GM11168 (cell line): ENCODE measurements around the gene LRP4.
"Not testable (repeated sequence)": the region's sequence is repeated elsewhere in the genome, so short reads cannot be mapped to it uniquely, and the experiment has no call there.

ENCODE experiments used
- in situ Hi-C: fragments of 300-500 bp; cut with MboI; formaldehyde crosslinking; loops from one replicate; pipeline ENCODE4 v1.12.0; 2022; ENCODE audit warnings: low sequenced_read_pairs; ENCODE audit not compliant: unreplicated experiment

Gene LRP4, protein sequence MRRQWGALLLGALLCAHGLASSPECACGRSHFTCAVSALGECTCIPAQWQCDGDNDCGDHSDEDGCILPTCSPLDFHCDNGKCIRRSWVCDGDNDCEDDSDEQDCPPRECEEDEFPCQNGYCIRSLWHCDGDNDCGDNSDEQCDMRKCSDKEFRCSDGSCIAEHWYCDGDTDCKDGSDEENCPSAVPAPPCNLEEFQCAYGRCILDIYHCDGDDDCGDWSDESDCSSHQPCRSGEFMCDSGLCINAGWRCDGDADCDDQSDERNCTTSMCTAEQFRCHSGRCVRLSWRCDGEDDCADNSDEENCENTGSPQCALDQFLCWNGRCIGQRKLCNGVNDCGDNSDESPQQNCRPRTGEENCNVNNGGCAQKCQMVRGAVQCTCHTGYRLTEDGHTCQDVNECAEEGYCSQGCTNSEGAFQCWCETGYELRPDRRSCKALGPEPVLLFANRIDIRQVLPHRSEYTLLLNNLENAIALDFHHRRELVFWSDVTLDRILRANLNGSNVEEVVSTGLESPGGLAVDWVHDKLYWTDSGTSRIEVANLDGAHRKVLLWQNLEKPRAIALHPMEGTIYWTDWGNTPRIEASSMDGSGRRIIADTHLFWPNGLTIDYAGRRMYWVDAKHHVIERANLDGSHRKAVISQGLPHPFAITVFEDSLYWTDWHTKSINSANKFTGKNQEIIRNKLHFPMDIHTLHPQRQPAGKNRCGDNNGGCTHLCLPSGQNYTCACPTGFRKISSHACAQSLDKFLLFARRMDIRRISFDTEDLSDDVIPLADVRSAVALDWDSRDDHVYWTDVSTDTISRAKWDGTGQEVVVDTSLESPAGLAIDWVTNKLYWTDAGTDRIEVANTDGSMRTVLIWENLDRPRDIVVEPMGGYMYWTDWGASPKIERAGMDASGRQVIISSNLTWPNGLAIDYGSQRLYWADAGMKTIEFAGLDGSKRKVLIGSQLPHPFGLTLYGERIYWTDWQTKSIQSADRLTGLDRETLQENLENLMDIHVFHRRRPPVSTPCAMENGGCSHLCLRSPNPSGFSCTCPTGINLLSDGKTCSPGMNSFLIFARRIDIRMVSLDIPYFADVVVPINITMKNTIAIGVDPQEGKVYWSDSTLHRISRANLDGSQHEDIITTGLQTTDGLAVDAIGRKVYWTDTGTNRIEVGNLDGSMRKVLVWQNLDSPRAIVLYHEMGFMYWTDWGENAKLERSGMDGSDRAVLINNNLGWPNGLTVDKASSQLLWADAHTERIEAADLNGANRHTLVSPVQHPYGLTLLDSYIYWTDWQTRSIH (N-terminal part only)

DNA sequence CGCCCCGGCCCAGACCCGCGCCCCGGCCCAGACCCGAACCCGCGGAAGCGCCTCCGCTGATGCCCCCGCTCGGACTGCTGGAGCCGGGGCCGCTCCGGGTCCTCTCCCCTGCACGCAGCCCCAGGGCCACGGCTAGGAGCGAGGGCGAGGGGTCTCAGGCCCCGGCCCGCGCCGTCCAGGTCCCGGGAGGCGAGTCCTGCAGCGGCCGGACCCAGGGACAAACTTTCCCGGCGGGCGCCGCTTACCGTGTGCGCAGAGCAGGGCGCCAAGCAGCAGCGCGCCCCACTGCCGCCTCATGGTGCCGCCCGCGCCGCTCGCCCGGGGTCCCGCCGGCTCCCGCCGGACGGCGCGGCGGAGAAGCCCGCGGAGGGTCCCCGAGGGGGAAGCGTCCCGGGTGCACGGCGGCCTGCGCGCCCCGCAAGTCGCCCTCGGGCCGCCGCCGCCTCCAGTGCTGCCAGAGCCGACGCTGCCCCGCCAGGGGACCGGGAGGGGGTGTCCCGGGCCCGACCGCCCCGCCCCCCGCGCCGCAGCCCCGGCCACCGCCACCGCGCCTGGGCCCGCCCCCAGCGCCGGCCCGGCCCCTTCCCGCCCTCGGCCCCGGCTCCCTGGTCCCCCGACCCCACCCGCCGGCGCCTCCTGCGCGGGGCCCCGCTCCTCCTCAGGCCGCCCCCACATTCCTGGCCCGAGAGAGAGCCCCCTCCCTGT lies at the start of gene LRP4:
TSS of gene LRP4 (minus strand) at position 468 of the 705 bp plus-strand sequence. CDS start at position 297, 171 bp downstream.
- in situ Hi-C loops: no loop called here

DNA sequence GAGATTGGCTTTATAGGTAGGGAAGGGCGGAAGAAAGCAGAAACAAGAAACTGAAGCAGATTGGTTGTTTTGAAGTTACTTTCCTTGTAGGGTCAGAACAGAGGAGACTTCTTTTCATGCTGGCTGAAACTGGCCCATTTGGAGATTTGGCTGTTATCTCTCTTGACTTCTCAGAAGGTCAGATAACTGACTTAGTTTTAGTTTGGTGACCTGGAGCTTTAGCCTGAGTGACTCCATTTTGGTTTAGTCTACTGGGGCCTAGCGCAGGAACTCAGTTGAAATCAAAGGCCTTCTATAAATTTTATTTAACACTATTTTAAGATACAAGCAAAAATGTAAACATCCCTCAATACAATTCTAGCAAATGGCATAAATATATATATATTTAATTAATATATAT lies 49.6 kb upstream of the LRP4 start:
- in situ Hi-C loops: no loop called here

DNA sequence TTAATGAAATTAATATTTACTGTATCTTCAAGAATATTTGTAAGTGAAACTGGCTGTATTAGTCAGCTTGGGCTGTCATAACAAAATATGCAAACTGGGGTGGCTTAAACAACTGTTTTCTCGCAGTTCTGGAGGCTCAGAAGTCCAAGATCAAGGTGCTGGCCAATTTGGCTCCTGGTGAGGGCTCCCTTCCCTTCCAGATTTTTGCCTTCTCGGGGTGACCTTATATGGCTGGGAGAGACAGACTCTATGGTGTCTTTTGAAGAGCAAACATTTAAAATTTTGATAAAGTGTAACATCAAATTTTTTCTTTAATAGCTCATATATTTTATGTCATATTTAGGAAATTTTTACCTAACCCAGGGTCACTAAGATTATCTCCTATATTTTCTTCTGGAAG lies 48.4 kb upstream of the LRP4 start:
- in situ Hi-C loops: no loop called here

DNA sequence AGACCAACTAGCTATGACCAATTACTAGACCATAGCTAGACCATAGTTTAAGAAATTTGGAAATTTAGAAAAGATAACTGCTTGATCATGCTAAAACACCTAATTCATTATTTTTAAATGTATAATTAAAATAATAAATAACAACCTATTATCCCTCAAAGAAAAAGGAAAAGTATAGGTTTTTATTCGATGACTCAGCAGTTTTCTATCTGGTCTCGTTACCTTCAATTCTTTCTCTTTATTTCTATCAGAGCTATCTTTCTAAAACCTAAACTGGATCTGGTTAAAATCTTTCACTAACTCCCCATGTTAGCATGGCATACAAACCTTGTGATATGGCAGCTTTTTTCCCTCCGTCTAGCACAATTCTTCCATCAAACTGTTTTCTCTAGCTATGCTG lies 45.5 kb upstream of the LRP4 start:
- in situ Hi-C loops: no loop called here

DNA sequence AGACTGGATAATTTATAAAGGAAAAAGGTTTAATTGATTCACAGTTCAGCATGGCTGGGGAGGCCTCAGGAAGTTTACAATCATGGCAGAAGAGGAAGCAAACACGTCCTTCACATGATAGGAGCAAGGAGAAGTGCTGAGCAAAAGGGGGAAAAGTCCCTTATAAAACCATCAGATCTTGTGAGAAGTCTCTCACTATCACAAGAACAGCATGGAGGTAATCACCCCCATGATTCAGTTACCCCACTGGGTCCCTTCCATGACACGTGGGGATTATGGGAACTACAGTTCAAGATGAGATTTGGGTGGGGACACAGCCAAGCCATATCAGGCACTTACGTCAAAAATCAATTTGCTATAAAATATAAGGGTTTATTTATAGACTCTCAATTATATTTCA lies 43.5 kb upstream of the LRP4 start:
- in situ Hi-C loops: not testable (repeated sequence)

DNA sequence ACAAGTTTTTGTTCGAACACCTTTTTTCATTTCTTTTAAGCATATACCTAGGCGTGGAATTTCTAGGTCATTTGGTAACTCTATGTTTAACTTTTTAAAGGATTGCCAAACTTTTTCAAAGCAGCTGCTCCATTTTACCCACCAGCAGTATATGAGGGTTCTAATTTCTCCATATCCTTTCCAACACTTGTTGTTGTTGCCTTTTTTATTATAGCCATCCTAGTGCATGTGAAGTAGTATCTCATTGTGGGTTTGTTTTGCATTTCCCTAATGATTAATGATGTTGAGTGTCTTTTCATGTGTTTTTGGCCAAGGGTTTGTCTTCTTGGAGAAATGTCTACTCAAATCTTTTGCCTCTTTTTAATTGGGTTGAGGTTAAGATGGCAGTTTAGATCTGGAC lies 42.7 kb upstream of the LRP4 start:
- in situ Hi-C loops: no loop called here

DNA sequence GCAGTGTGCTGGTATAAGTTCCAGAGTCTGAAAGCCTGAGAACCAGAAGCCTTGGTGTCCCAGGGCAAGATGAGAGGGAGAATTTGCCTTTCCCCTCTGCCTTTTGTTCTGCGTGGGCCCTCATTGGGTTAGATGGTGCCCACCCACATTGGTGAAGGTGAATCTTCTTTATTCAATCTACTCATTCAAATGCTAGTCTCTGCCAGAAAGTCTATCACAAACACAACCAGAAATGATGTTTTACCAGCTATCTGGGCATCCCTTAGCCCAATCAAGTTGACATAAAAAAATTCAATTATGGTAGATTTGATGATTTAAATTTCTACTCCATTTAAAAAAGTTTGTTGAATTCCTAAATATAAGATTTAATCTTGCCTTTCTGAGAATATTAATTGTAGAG lies 40.4 kb upstream of the LRP4 start:
- in situ Hi-C loops: no loop called here

DNA sequence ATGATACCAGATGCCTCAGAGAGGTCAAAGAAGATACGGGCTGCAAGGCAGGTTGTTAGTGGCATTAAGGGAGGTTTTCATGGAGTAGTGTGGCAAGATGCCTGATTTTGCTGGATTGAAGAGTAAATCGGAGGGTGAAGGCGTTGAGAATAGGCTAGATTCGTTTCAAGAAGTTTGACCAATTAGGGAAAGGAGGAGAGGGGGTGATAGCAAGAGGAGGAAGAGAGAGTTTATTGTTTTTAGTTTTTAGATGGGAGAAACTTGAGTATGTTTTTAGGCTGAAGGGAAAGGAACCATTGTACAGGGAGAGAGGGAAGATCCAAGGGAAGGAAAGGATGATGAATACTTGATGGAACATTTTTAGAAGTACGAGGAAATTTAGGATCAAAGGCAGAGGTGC lies 34.7 kb upstream of the LRP4 start:
- in situ Hi-C loops: no loop called here

DNA sequence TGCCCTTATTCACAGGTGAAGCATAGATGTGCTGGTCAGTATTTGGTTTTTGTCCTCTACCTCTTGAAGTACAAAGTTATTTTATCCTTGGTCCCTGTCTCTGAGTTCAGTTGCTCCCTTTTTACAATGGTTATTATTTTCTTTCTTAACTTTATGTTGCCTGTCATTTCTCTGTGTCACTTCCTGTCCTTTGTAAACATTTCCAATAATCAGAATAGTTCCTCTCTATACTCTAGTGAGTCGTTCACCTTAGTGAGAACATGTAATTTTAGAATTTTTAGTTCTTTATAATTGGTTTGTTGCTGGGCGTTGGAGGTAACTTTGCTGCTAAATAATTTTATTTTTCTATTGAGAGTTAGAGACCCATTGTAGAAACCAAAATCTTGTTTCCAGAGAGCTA lies 34.2 kb upstream of the LRP4 start:
- in situ Hi-C loops: no loop called here

DNA sequence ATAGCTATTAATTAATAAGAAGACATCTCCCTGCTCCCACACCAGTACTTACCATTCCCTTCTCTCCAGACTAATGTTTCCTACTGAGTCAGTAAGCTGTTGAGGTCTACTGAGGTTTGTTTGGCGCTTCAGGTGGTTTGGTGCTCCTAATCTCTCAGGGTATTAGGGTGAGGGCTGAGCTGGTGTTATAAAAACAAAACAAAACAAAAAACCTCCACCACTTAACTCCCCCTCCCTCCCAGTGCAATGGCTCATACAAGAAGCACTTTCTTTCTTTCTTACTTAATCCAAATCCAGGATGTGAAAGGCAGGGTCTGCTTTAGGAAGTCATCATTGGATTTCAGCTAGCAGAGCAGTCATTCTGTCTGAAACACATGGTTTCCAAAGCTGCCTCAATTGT lies 33.5 kb upstream of the LRP4 start:
- in situ Hi-C loops: no loop called here

DNA sequence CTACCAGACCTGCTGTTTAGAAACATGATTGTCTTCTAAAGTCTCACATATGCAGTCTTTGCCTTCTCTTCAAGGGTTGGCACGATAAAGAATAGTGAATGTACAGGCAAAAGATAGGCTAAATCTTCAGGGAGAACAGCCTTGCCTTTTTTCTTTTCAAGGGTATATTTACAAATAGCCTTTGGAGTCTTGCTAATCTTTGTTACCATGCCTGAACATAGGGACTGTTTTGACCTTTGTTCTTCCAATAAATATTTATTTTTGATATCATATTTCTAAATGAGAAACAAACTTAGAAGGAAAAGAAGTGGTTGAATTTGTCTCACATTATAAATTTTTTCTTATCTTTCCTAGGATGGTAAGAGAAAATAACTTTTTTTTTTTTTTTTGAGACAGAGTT lies 30.9 kb upstream of the LRP4 start:
- in situ Hi-C loops: no loop called here

DNA sequence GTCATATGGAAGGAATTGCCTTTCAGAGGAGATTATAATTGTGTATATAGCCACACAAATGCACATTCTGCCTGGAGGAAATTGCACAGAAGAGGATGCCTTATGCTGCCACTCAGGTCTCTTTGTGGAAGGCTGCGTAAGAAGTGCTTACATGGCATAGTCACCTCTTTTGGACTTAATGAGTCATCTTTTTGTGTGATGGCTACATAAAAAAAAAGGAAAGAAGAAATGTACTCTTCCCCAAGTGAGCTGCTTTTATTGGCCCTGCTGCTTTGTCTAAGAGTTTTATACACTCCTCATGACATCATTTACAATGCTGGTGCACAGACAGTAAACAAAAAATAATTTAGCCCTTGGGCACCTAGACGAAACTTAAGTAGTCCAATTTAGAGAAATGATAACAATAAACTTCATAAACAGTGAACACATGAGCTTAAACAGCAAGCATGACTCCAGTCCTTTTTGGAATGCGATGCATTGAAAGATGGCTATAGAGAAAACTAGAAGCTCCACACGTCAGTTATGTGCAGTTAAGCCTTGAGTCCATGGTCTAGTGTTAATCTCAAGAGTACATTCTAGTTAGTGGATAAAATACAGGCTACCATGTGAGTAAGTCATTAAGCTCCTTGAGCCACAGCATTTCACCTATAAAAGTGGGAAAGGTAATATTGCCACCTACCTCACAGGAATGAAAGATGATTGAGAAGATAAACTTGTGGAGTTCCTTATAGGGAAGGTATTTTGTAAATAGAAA lies 30.2 kb upstream of the LRP4 start:
- in situ Hi-C loops: no loop called here

DNA sequence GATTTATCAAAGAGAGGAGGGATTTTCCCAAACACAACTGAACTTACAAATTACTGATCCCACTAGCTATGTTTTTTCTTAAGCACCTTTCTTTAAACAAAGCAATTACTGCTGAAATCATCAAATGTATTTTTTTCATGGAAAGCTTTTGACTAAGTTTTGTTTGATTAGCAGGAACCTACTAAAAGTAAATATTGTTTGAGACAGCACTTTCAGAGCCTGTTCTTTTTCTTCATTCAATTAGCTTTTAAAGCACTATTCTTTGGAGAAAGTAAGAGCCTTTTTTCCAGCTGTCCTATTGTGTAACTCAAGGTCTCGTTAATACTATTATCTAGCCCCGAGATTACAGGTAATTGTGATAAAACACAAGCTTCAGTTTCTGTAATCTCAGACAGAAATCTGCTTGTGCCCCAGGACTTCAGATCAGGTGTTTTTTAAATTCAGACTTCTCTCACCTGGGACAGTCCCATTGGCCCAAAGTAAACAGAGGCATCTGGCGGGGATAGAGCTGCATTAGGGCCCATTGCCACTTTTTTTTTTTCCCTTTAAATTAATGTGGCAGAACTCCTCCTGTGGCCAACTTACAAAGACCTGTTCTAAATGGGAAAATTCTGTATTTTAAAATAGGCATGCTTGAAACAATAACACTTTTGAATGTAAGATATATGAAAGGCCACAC lies 29.2 kb upstream of the LRP4 start:
- in situ Hi-C loops: no loop called here

DNA sequence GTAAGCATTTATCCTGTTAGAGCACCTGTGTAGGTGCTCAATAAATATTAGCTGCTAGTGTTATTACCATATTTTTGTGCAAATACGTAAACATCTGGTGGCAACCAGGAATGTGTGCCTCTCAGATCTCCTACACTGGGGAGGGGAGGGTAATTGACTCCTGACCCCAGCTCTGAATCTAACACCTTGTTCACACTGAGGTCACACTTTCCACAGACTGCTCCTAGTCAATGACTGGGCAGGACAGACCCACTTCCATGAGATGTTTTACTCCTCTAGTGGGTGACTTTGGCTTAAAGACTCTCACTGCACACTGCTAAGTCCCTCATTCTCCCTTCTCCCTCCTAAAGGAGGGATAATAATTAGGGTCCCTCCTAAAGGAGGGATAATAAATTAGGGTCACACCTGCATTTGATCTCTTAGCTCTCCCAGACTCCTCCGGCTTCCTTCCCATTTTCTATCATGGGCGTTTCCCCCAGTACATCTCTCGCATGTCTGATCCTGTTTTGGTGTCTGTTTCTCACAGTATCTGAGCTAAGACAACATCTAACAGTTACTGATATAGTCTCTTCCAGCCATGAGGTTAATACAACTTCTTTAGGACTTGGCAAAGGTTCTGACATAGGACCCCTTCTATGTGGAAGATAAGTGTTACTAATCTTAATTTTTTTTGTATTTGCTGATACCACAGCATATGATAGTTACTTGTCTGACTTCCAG lies 26.2 kb upstream of the LRP4 start:
- in situ Hi-C loops: no loop called here

DNA sequence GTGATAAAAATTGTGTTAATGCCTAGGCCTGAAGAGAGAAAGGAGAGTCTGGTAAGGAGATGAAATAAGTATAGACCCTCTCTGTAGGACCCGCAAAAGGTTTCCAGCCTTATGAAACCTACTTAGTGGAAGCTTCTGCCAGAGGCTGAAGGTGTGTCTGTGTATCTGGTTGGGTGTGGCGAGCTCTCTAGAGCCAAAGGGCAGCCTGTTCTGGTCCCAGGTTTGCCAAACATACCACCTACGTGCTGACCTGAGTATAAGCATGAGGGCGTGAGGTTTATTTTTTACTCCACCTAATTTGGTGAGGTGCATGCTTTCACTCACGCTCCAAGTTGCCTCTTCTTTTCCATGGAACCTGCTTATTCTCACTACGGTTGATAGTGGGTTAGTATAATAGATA lies 23.8 kb upstream of the LRP4 start:
- in situ Hi-C loops: no loop called here

DNA sequence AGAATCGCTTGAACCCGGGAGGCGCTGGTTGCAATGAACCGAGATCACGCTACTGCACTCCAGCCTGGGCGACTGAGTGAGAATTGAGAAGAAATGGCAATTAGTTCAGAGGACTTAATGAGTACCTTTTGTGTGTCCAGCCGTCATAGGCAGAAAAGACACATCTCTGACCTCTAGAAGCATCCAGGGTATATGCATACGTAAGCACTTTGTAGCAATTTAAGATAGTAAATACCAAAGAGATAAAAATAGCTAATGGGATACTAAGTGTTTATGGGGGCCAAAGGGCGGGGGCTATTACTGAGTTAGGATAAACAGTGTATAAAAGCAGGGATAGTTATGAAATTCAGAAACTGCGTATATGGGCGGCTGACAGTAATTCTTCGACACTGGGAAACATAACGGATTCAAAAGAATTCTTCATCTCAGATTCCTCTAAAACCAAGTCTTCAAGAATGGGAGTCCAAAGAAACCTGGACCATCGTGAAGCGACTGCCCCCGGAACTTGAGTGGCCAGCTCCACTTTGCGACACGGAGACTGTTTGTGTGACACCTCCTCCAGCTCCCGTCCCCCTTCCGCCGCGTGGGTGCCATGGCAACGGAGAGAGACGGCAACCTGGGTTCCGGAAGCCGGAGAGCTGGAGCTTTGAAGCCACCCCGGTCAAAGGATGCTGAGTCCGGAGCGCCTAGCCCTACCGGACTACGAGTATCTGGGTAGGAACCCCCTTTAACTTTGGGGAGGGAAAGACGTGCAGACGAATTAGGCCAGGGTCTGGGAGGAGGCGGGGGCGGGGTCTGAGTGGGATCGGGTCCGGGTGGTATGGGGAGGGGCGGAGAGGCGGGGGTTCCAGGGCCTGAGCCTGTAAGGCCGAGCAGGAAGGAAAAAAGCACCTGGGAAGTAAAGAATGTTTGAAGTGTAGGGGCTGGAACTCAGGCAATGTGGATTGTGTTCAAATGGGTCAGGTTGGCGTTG lies 18.1 kb upstream of the LRP4 start, which contains the start of gene CSTPP1:
TSS of gene CSTPP1 (plus strand) at position 624 of the 973 bp plus-strand sequence. CDS start at position 669, 45 bp downstream.
- in situ Hi-C loops: no loop called here

DNA sequence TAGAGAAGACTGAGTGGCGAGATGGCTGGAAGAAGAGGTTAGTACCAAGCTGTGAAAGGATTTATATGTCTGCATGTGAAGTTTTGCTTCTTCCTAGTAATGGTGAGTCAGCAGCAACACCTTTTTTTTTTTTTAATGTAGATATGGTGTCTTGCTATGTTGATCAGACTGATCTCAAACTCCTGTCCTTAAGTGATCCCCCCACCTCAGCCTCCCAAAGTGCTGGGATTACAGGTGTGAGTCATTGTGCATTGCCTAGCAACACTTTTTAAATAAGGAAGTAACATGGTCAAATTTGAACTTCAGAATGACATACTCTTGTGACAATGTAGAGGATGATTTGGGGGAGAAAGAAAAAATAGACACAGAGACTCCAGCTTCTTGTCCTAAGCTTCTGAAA lies 11.7 kb upstream of the LRP4 start:
- in situ Hi-C loops: no loop called here
